ENCODE data around the gene CEP70.
"Not testable (repeated sequence)": the region's sequence is repeated elsewhere in the genome, so short reads cannot be mapped to it uniquely, and the experiment has no call there.

GRCh38 chr3:138550958-138551357, 43.1 kb downstream of the CEP70 start:
- TF ChIP-seq CTCF, POLR2A (IDR thresholded peaks at IDR 0.05): not testable (repeated sequence)
